Vagina (tissue), 2 donors: ENCODE measurements around the gene C10orf90. TPM values are rescaled to one million over a fixed set of nuclear protein-coding genes. Genes with fewer than 3 reads are reported as not detected.

Source experiments
- DNase-seq, 2 donors: peaks; one replicate each; pipeline ENCODE4 v3.0.0-alpha.2; 2017; ENCODE audit errors: extremely low spot score in 2 of 2
- H3K27ac ChIP-seq: fragments of 200-600 bp; sonication (generic); one replicate; pipeline ENCODE4 v1.5.1; 2019
- H3K27me3 ChIP-seq: fragments of 200-600 bp; sonication (generic); one replicate; pipeline ENCODE4 v1.5.1; 2019
- H3K36me3 ChIP-seq, 2 donors: fragments of 200-600 bp; sonication (generic); one replicate each; pipeline ENCODE4 v1.5.1; 2017 to 2019
- H3K4me1 ChIP-seq: fragments of 200-600 bp; sonication (generic); one replicate; pipeline ENCODE4 v1.5.1; 2019
- H3K4me3 ChIP-seq, 2 donors: fragments of 200-600 bp; sonication (generic); 1 replicate in 1 of 2; 2 replicates in 1 of 2; pipeline ENCODE4 v1.5.1; 2016 to 2019
- H3K9me3 ChIP-seq: fragments of 200-600 bp; sonication (generic); one replicate; pipeline ENCODE4 v1.5.1; 2019
- CTCF ChIP-seq, 3 experiments: fragments of 450-650 bp in 2 of 3; fragments of 200-600 bp in 1 of 3; sonication (generic) in 1 of 3; IDR thresholded peaks; one replicate each; pipeline ENCODE4 v1.5.1; 2017 to 2019; ENCODE audit warnings: antibody characterized with exemption in 3 of 3, mild to moderate bottlenecking in 2 of 3, moderate library complexity in 2 of 3
- POLR2A ChIP-seq, 2 donors: fragments of 450-650 bp; IDR thresholded peaks; one replicate each; pipeline ENCODE4 v1.6.1; 2017; ENCODE audit warnings: antibody characterized with exemption in 2 of 2, mild to moderate bottlenecking in 2 of 2, moderate library complexity in 2 of 2
- POLR2AphosphoS5 ChIP-seq, 2 donors: sonication (generic); formaldehyde crosslinking; IDR thresholded peaks; one replicate each; pipeline ENCODE4 v1.9.0; 2017; ENCODE audit warnings: antibody characterized with exemption in 2 of 2, mild to moderate bottlenecking in 2 of 2, low read depth in 1 of 2; ENCODE audit not compliant: insufficient read depth in 1 of 2
- intact Hi-C: fragments of 100-400 bp; cut with DNase I; formaldehyde crosslinking; loops from one replicate; pipeline ENCODE4 v1.15.1; 2023
- total RNA-seq: library from RNA; depleted of rRNA; stranded (reverse); fragments of >200 nt; gene quantifications from one replicate; pipeline ENCODE4 v1.2.3, GENCODE V29; 2016

Gene C10orf90
- total RNA-seq, 1 donor from 2014 or later: not detected

- intact Hi-C loops: no loop called here
- Histone ChIP-seq H3K4me1 (no peaks in the 10 kb centered on the region), H3K27ac (no peak overlapping the region), H3K4me3 (no peak overlapping the region), H3K9me3 (no peaks in the 10 kb centered on the region), H3K36me3 (no peaks in the 10 kb centered on the region), H3K27me3 (no peaks in the 10 kb centered on the region)
- no peak for DNase-seq
- TF ChIP-seq POLR2A (IDR thresholded peaks at IDR 0.05) (no peak), POLR2AphosphoS5 (IDR thresholded peaks at IDR 0.05; ENCODE audit: insufficient read depth in 1 of 2, low read depth in 1 of 2) (no peak), CTCF (IDR thresholded peaks at IDR 0.05) (no peak)
These were observed 202.0 kb downstream of the C10orf90 start for GRCh38 chr10:126468467-126468866.

GRCh38 chr10:126465771-126466170, 204.7 kb downstream of the C10orf90 start:
- Histone ChIP-seq H3K4me3 (no peak overlapping the region), H3K4me1 (no peaks in the 10 kb centered on the region), H3K9me3 (no peaks in the 10 kb centered on the region), H3K36me3 (no peaks in the 10 kb centered on the region), H3K27me3 (no peaks in the 10 kb centered on the region), H3K27ac (no peak overlapping the region)
- TF ChIP-seq CTCF (IDR thresholded peaks at IDR 0.05) (no peak), POLR2A (IDR thresholded peaks at IDR 0.05) (no peak), POLR2AphosphoS5 (IDR thresholded peaks at IDR 0.05; ENCODE audit: insufficient read depth in 1 of 2, low read depth in 1 of 2) (no peak)
- DNase-seq: no peak
- intact Hi-C loops: no loop called here

GRCh38 chr10:126463286-126463685, 207.2 kb downstream of the C10orf90 start:
- Histone ChIP-seq H3K27ac (no peak overlapping the region), H3K27me3 (no peaks in the 10 kb centered on the region), H3K9me3 (no peaks in the 10 kb centered on the region), H3K36me3 (no peaks in the 10 kb centered on the region), H3K4me1 (no peaks in the 10 kb centered on the region), H3K4me3 (no peak overlapping the region)
- intact Hi-C loops: no loop called here
- no peak for TF ChIP-seq POLR2A (IDR thresholded peaks at IDR 0.05)
- no peak for TF ChIP-seq CTCF (IDR thresholded peaks at IDR 0.05)
- no peak for TF ChIP-seq POLR2AphosphoS5 (IDR thresholded peaks at IDR 0.05; ENCODE audit: insufficient read depth in 1 of 2, low read depth in 1 of 2)
- no peak for DNase-seq

GRCh38 chr10:126461289-126461940, 209.1 kb downstream of the C10orf90 start:
- intact Hi-C loops: no loop called here

GRCh38 chr10:126459878-126460481, 210.5 kb downstream of the C10orf90 start:
- DNase-seq: no peak
- Histone ChIP-seq H3K4me3 (no peak overlapping the region), H3K9me3 (no peaks in the 10 kb centered on the region), H3K27ac (no peak overlapping the region), H3K36me3 (no peaks in the 10 kb centered on the region), H3K4me1 (peaks cover 19% of the 10 kb centered on the region), H3K27me3 (no peaks in the 10 kb centered on the region)
- no peak for TF ChIP-seq POLR2A (IDR thresholded peaks at IDR 0.05)
- TF ChIP-seq CTCF (IDR thresholded peaks at IDR 0.05): no peak
- no peak for TF ChIP-seq POLR2AphosphoS5 (IDR thresholded peaks at IDR 0.05; ENCODE audit: insufficient read depth in 1 of 2, low read depth in 1 of 2)
- intact Hi-C loops: no loop called here

More at GRCh38 chr10:126461289-126461940, 209.1 kb downstream of the C10orf90 start:
- Histone ChIP-seq H3K27me3 (no peaks in the 10 kb centered on the region), H3K4me3 (no peak overlapping the region), H3K27ac (no peak overlapping the region), H3K9me3 (no peaks in the 10 kb centered on the region), H3K36me3 (no peaks in the 10 kb centered on the region), H3K4me1 (peaks cover 5% of the 10 kb centered on the region)
- no peak for DNase-seq
- no peak for TF ChIP-seq POLR2AphosphoS5 (IDR thresholded peaks at IDR 0.05; ENCODE audit: insufficient read depth in 1 of 2, low read depth in 1 of 2)
